ENCODE measurements around the gene GRM2. TPM values are rescaled to one million over a fixed set of nuclear protein-coding genes. Genes with fewer than 3 reads are reported as not detected.
"Not testable (repeated sequence)": the region's sequence is repeated elsewhere in the genome, so short reads cannot be mapped to it uniquely, and the experiment has no call there.

The GRM2 gene
- total RNA-seq, 2 experiments from 2014 or later: 2.4 to 3.0 TPM

DNA sequence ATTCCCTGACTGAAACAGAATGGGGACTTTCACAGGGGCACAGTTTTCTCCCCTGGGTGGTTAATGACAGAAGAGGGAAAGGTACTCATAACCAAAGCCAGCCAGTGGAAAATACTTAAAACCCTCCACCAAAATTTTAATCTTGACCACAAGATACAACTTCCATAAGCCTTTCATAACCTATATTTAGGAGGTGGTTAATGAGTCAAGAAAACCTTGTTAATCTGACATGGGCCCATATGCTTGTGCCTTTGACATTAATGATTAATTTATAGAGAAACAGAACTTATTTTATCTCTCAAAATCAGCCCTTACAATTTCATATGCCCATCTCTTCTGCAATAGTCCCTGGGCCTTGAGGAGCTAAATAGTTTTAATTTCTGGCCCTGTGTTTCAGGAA is 41.0 kb downstream of the GRM2 start:
- Mint-ChIP-seq H3K27ac (no peak overlapping the region), H3K36me3 (ENCODE audit: low read depth) (peaks cover 1% of the 10 kb centered on the region), H3K27me3 (peaks cover 2% of the 10 kb centered on the region), H3K4me3 (no peak overlapping the region), H3K4me1 (peaks cover 9% of the 10 kb centered on the region), H3K9me3 (peaks cover 3% of the 10 kb centered on the region)
- ChIA-PET CTCF (no interaction called here), POLR2A (no interaction called here)
- DNase-seq: no peak

DNA sequence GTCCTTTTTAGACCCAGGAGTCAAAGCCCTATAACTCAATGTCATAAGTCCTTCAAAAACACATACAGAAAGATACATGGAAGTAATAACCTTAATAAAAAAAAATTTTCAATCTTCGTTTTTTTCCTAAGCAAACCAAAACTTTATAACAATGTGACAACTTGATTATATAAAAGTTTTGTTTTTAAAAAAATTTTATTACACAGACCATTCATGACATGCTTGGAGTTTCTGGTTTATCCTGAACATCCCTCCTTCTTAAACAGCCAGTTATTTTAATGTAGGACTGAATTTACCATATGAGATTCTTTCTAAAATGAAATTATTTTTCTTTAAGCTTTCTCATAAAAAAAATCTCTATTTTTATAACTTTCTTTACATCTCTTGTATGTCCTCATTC is 41.5 kb downstream of the GRM2 start:
- ChIA-PET CTCF (interaction anchor here (0.8 kb wide), 1 partner anchor 29 kb away, joined by 3 read pairs; no protein-coding TSS in a partner anchor), POLR2A (no interaction called here)
- H3K27ac Mint-ChIP-seq: no peak overlapping the region
- peaks cover 1% of the 10 kb centered on the region for H3K36me3 Mint-ChIP-seq (ENCODE audit: low read depth)
- peaks cover 9% of the 10 kb centered on the region for H3K4me1 Mint-ChIP-seq
- H3K27me3 Mint-ChIP-seq: peaks cover 6% of the 10 kb centered on the region
- no peak for DNase-seq
- no peak overlapping the region for H3K4me3 Mint-ChIP-seq
- H3K9me3 Mint-ChIP-seq: peaks cover 3% of the 10 kb centered on the region

DNA sequence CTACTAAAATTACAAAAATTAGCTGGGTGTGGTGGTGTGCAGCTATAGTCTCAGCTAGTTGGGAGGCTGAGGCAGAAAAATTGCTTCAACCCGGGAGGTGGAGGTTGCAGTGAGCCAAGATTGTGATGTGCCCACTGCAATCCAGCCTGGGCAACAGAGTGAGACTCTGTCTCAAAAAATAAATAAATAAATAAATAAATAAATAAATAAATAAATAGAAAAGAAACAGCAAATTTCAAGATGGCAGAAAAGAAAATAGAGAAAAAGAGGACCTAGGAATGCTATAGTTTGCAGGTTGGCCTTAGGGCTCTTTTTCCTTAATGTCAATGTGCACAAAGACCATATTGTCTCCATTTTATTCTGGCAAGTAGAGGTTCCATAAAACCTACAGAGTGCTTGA is 44.0 kb downstream of the GRM2 start:
- Mint-ChIP-seq H3K9me3 (peaks cover 8% of the 10 kb centered on the region), H3K4me1 (peaks cover 9% of the 10 kb centered on the region), H3K4me3 (no peak overlapping the region), H3K27me3 (peaks cover 13% of the 10 kb centered on the region), H3K36me3 (ENCODE audit: low read depth) (peaks cover 1% of the 10 kb centered on the region), H3K27ac (no peak overlapping the region)
- no peak for DNase-seq
- ChIA-PET POLR2A (no interaction called here), CTCF (interaction anchor here (1.2 kb wide), 1 partner anchor 11 kb away, joined by 4 read pairs; no protein-coding TSS in a partner anchor)

DNA sequence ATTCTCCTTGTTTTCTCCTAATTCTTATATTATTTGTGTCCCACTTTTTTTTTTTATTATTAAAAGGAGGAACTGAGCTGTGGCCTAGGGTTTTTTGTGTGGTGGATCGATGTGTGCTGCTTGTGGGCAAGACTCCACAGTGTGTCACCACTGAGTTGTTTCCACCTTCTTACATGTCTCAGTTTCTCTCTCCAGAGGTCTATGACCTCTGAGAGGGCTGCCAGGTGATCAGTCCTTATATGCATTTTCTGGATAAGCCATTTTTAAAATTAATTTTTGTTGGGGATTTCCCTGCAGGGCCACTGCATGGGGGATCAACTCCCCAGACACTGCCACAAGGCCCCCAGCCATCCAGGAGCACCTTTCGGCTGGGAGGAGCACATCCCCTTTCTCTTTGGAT is 44.4 kb downstream of the GRM2 start:
- Mint-ChIP-seq H3K4me3 (no peak overlapping the region), H3K9me3 (peaks cover 12% of the 10 kb centered on the region), H3K27me3 (peaks cover 17% of the 10 kb centered on the region), H3K36me3 (ENCODE audit: low read depth) (peaks cover 1% of the 10 kb centered on the region), H3K4me1 (peaks cover 9% of the 10 kb centered on the region), H3K27ac (no peak overlapping the region)
- no peak for DNase-seq
- CTCF ChIA-PET: interaction anchor here (1.2 kb wide), 1 partner anchor 12 kb away, joined by 4 read pairs; no protein-coding TSS in a partner anchor
- POLR2A ChIA-PET: no interaction called here

DNA sequence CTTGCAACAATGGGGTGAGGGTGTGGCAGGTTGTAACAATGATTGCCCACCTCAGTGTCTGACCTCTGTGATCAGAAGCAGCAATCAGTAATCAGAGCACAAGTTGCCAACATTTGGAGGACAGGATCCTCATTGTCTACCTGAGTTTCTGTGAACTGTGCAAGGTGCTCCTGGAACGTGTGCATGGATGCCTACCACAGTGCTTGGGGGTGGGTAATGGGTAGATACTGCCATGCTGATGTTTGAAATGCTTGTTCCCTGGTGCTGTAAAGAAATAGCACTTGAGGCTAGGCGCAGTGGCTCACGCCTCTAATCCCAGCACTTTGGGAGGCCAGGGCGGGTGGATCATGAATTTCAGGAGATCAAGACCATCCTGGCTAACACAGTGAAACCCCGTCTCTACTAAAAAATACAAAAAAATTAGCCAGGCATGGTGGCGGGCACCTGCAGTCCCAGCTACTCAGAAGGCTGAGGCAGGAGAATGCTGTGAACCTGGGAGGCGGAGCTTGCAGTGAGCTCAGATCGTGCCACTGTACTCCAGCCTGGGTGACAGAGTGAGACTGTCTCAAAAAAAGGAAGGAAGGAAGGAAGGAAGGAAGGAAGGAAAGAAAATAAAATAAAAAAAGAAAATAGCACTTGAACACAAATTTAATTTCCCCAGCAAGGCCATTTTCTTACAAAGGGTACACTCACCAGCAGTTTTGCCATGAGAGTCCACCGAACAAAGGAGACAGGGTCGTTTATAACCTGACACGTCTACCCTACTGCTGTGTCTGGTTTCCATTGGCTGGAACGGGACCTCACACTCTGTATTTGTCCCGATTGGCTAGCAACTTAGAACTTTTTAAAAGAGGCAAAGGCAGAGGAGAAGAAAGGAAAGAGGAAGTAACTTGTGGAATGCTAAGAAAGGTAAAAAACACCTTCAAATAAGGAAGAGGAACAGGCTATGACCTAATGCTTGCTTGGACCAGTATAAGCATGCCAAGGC is 47.2 kb downstream of the GRM2 start:
- DNase-seq; H3K4me3 Mint-ChIP-seq; H3K36me3 Mint-ChIP-seq (ENCODE audit: low read depth); POLR2A ChIA-PET; H3K27ac Mint-ChIP-seq; H3K4me1 Mint-ChIP-seq: not testable (repeated sequence)
- peaks cover 39% of the 10 kb centered on the region for H3K27me3 Mint-ChIP-seq
- peaks cover 15% of the 10 kb centered on the region for H3K9me3 Mint-ChIP-seq
- CTCF ChIA-PET: interaction anchor here (0.7 kb wide), 1 partner anchor 292 kb away, joined by 3 read pairs; no protein-coding TSS in a partner anchor

DNA sequence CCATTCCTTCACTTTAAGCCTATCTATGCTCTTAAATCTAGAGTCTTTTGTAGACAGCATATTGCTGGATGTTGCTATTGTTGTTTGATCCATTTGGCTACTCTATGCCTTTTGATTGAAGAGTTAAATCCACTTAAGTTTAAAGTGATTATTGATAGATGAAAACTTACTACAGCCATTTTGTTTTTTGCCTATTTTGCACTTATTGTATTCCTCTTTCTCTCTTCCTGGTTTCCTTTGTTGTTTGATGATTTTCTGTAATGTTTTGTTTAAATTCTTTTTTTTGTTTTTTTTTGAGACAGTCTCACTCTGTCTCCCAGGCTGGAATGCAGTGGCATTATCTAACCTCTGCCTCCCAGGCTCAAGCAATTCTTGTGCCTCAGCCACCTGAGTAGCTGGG is 52.3 kb downstream of the GRM2 start:
- Mint-ChIP-seq H3K4me1 (no peaks in the 10 kb centered on the region), H3K4me3 (no peak overlapping the region), H3K9me3 (peaks cover 31% of the 10 kb centered on the region), H3K27me3 (peaks cover 40% of the 10 kb centered on the region), H3K36me3 (ENCODE audit: low read depth) (peaks cover 3% of the 10 kb centered on the region), H3K27ac (no peak overlapping the region)
- no peak for DNase-seq
- ChIA-PET POLR2A (interaction anchor here (0.6 kb wide), 1 partner anchor 215 kb away, joined by 3 read pairs; the partner anchor contains the start of gene ABHD14B), CTCF (no interaction called here)

Other genes with a start within 250 kb of the GRM2 start
- 10 to 100 TPM; 35.4 to 37.3 TPM for gene DCAF1, start 207.1 kb upstream of the GRM2 start, total RNA-seq
- 10 to 100 TPM; 30.0 to 31.0 TPM for gene RAD54L2, start 168.3 kb upstream of the GRM2 start, total RNA-seq
- 10 to 100 TPM; 75.2 to 81.4 TPM for gene TEX264, start 35.8 kb upstream of the GRM2 start, total RNA-seq
- not detected for gene IQCF6, start 72.2 kb downstream of the GRM2 start, total RNA-seq
- not detected for gene IQCF2, start 154.5 kb downstream of the GRM2 start, total RNA-seq
- not detected for gene IQCF5, start 168.5 kb downstream of the GRM2 start, total RNA-seq
- gene IQCF1, start 196.3 kb downstream of the GRM2 start, total RNA-seq: not detected
- gene RRP9, start 234.8 kb downstream of the GRM2 start, total RNA-seq: 10 to 100 TPM; 24.3 to 25.1 TPM
- gene PARP3, start 235.3 kb downstream of the GRM2 start, total RNA-seq: 10 to 100 TPM; 22.1 to 22.9 TPM
- gene GPR62, start 248.3 kb downstream of the GRM2 start, total RNA-seq: not detected

Measured in activated CD4-positive, alpha-beta T cell treated with anti-CD3 and anti-CD28 coated beads, Interleukin-2, amount 10 ng/mL, durations not matched to agents 7 days and 5 days (primary cell).